Daoy (cell line): ENCODE data around the gene HUWE1. TPM values are rescaled to one million over a fixed set of nuclear protein-coding genes. Genes with fewer than 3 reads are reported as not detected.

Experiments used
- DNase-seq: peaks from one replicate; pipeline ENCODE4 v3.0.0-alpha.2; 2015; ENCODE audit warnings: low read depth
- total RNA-seq: library from RNA; depleted of rRNA; stranded (reverse); fragments of >200 nt; shearing (Covaris generic); gene quantifications from 2 replicates; pipeline ENCODE4 v1.2.3, GENCODE V29; 2014

The HUWE1 gene
- total RNA-seq, 1 experiment from 2014 or later = 54.1 TPM

- DNase-seq = no peak
Measured at GRCh38 chrX:53621418-53621986, 65.0 kb downstream of the HUWE1 start.

DNA sequence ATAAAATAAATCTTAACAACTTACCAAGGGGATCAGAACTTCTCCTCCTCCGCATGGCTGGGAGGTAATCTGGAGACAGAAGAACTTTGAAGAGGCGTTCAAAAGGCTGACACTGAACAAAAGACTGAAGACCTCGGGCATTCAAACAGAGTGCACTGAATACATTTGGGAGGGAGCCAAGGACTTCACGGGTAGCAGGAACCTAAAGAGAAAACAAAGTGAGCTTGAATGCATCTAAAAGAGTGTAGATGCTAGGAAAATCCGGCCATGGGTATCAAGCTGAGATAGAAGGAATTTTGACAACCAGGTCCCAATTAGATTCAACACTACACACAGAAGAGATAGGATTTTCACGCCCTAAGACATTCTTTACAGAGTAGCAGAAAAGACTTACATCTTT lies 69.6 kb downstream of the HUWE1 start:
- no peak for DNase-seq

GRCh38 chrX:53606456-53606855 lies 80.1 kb downstream of the HUWE1 start:
- DNase-seq = no peak

DNA sequence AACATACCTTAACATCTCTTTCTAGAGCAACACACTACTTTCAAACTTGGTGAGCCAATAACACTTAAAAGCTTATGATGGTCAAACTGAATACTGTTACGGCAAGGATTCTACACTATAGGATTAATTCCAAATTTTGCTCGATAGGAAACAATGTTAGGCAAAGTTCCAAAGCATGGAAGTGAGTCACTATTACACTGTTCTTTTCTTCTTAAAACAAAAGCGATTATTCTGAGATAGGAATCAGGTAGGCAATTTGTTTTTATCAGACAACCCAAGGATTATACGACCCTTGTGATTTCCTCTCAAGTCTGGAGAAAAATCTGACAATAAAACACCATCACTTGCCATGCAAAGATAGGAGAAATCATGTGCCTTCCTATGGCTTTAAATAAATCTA lies 81.5 kb downstream of the HUWE1 start:
- DNase-seq = no peak

GRCh38 chrX:53599781-53600396 lies 86.6 kb downstream of the HUWE1 start:
- DNase-seq = no peak

DNA sequence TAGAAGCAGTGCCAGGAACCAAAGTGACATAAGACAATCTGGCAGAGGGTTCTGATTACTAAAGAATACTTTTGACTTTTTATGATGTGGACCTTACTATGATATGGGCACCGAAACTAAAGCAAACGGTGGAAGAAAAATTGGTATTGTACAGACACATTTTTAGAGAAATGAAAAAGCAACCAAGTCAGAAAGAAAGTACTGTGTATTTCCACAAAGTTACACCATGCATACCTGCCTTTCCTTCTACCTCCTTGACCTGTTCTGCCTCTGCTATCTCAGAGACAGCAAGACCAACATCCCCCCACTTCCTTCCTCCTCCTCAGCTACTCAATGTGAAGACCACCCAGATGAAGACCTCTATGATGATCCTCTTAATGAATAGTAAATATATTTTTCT lies 88.3 kb downstream of the HUWE1 start:
- no peak for DNase-seq

- DNase-seq = no peak
Measured at GRCh38 chrX:53595266-53595810, 91.2 kb downstream of the HUWE1 start.

GRCh38 chrX:53594354-53594753 lies 92.2 kb downstream of the HUWE1 start:
- DNase-seq = no peak

- no peak for DNase-seq
Measured at GRCh38 chrX:53587795-53588420, 98.6 kb downstream of the HUWE1 start.

- no peak for DNase-seq
Measured at GRCh38 chrX:53584891-53585290, 101.6 kb downstream of the HUWE1 start.

GRCh38 chrX:53583571-53583970 lies 102.9 kb downstream of the HUWE1 start:
- DNase-seq = no peak

DNA sequence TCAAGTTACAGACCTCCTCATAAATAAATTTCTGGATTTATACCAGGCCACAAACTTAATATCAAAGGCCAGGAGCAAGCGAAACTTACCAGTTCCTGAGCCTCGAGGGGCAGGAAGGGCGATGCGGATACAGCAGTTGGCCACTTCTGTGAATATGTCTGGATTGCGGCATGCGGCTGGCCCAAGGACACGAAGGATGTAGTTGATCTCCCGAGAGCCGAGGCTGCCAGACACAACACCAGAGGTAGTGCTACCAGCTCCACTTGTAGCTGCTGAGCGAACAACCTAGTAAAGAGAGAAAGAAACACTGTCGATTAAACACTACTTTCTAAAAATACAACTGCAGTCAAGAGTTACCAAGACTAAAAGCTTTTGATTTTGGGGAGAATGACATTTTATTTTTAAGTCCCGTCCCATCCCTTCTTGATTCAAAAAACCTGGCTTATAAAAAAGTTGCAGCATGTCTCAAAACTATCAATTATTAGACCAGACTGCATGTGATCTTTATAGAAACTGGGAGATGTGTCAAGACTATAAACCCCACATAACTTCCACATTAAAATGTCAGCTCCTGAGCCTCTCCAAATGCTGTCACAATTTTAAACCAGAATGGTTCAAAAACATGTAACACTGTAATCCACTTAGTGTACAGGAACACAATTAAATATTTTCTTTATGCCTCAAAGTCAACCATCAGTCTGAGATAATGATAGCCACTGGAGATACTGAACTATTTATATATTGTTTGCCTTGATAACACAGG lies 105.6 kb downstream of the HUWE1 start:
- no peak for DNase-seq

DNA sequence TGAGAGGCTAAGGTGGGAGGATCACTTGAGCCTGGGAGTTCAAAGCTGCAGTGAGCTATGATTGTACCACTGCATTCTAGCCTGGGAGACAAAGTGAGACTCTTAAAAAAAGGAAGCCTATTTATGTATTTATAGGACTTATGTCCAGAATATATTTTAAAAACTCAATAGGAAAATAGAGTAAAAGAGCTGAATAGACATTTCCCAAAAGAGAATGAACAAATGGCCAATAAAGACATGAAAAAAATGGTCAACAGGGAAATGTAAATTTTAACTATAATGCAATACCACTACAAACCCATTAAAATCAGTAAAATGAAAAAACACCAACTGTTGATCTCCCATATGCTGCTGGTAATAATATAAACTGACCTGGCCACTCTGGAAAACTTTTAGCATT lies 115.0 kb downstream of the HUWE1 start:
- no peak for DNase-seq

GRCh38 chrX:53563324-53563723 lies 123.2 kb downstream of the HUWE1 start:
- no peak for DNase-seq

DNA sequence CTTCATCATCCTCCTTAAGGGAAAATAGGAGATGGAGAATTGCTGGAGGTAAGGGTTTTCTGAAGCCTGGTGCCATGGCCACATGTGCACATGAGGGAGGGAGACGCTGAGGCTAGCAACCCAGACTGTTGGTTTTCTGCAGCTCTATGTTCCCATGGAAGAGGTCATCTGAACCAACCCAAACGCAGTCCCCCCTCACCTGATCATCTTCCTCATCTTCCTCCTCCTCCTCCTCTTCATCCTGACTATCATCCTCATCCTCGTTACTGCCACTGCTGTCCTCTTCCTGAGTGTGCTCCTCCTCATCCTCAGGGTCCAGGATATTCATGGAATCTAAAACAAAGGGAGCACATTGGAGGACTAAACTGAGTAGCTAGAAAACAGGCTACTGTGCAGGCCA lies 124.6 kb downstream of the HUWE1 start:
- DNase-seq = no peak

GRCh38 chrX:53558646-53559045 lies 127.9 kb downstream of the HUWE1 start:
- no peak for DNase-seq

- no peak for DNase-seq
Measured at GRCh38 chrX:53556868-53557267, 129.7 kb downstream of the HUWE1 start.

- no peak for DNase-seq
Measured at GRCh38 chrX:53550756-53551463, 135.6 kb downstream of the HUWE1 start.

- no peak for DNase-seq
Measured at GRCh38 chrX:53547668-53548067, 138.9 kb downstream of the HUWE1 start.

DNA sequence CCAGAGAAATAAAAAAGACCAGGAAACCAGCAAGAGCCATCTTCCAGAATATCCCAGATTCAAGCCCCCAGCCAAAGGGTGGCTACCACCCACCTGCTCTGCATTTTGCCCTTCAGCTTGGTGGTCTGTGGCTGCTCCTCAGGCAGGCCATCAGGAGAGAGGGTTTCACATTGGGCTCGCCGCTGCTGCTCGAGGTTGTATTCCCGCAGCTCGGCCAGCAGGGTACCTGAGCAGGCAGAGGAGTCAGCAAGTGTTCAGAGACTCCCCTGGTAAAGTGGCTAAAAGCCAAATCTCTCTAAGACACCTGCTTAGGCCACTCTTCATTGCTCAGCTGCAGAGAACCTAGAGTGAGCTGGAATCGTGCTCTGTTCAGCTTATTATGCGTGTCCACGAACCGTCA lies 141.6 kb downstream of the HUWE1 start:
- no peak for DNase-seq

DNA sequence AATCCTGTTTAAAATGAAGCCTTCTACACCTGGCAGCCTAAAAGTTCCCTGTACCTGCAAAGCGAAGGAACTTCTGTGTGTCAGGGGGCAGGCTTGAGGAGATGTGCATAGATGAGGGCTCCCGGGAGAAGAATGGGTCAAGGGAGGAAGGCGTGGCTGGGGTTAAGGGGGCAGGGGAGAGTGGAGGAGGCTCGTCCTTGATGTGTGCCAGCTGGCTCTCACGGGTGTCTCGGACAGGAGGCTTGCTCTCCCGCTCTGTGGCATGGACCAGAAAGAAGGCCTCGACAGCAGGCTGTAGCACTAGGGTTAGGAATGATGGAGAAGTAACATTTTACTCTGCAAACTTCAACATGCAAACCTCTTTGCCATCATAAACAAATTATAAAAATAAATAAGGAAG lies 147.7 kb downstream of the HUWE1 start:
- no peak for DNase-seq
